Small intestine (tissue), 7 donors: ENCODE data around the gene AJM1. TPM values are rescaled to one million over a fixed set of nuclear protein-coding genes. Genes with fewer than 3 reads are reported as not detected.

Source experiments
- DNase-seq, 2 donors: peaks; one replicate each; pipeline versions ENCODE4 v3.0.0 to v3.0.0-alpha.2; 2013
- FAIRE-seq: peaks from 2 replicates; lab custom pipeline; 2012; peaks lifted over from hg19 to GRCh38; lab: Jason Lieb, UNC
- H3K27ac ChIP-seq, 3 donors: one replicate each; pipeline ENCODE4 v1.5.1; 2013; ENCODE audit warnings: low read length in 2 of 3, mild to moderate bottlenecking in 2 of 3, control low read depth in 1 of 3, inconsistent platforms in 1 of 3, low read depth in 1 of 3, moderate library complexity in 1 of 3
- H3K27me3 ChIP-seq, 3 donors: one replicate each; pipeline ENCODE4 v1.6.1; 2013; ENCODE audit warnings: low read length in 3 of 3, inconsistent platforms in 1 of 3; ENCODE audit not compliant: control insufficient read depth in 3 of 3, insufficient read depth in 3 of 3
- H3K36me3 ChIP-seq, 3 donors: one replicate each; pipeline ENCODE4 v1.6.1; 2013; ENCODE audit warnings: low read length in 3 of 3, inconsistent platforms in 1 of 3, low read depth in 1 of 3, mild to moderate bottlenecking in 1 of 3, moderate library complexity in 1 of 3; ENCODE audit not compliant: control insufficient read depth in 3 of 3, insufficient read depth in 2 of 3
- H3K4me1 ChIP-seq, 3 donors: one replicate each; pipeline ENCODE4 v1.6.1; 2013; ENCODE audit warnings: low read length in 2 of 3, inconsistent platforms in 1 of 3, low read depth in 1 of 3, mild to moderate bottlenecking in 1 of 3, moderate library complexity in 1 of 3; ENCODE audit not compliant: control insufficient read depth in 3 of 3, insufficient read depth in 2 of 3
- H3K4me3 ChIP-seq, 3 donors: one replicate each; pipeline ENCODE4 v1.5.1; 2013; ENCODE audit warnings: low read length in 3 of 3, control low read depth in 1 of 3, inconsistent platforms in 1 of 3, low read depth in 1 of 3, mild to moderate bottlenecking in 1 of 3, moderate library complexity in 1 of 3
- H3K9me3 ChIP-seq, 2 donors: one replicate each; pipeline ENCODE4 v1.6.1; 2013; ENCODE audit warnings: low read depth in 1 of 2, low read length in 1 of 2; ENCODE audit not compliant: control insufficient read depth in 2 of 2, insufficient read depth in 1 of 2
- WGBS, 3 donors: extraction: QIAGEN DNeasy Blood & Tissue Kit; methylation state at CpG; one replicate each; pipeline ENCODE4 v1.1.7; 2013; 5-methylcytosine and 5-hydroxymethylcytosine counted together
- polyA plus RNA-seq, 4 donors: library from polyadenylated mRNA; stranded (reverse) in 3 of 4; unstranded in 1 of 4; fragments of 200-250 nt in 3 of 4; fragments of 120-200 nt in 1 of 4; gene quantifications; one replicate each; pipeline versions ENCODE4 v1.2.1 to v1.2.3, GENCODE V29; 2013
- donor health status: healthy with polysubstance abuse.
- donor health status: control.
- donor health status: control.
- donor health status: Bipolar disorder and iron deficiency.
- donor health status: healthy.

Gene AJM1
- polyA plus RNA-seq, 4 donors: 1.1 to 11.6 (median 2.6) TPM

DNA sequence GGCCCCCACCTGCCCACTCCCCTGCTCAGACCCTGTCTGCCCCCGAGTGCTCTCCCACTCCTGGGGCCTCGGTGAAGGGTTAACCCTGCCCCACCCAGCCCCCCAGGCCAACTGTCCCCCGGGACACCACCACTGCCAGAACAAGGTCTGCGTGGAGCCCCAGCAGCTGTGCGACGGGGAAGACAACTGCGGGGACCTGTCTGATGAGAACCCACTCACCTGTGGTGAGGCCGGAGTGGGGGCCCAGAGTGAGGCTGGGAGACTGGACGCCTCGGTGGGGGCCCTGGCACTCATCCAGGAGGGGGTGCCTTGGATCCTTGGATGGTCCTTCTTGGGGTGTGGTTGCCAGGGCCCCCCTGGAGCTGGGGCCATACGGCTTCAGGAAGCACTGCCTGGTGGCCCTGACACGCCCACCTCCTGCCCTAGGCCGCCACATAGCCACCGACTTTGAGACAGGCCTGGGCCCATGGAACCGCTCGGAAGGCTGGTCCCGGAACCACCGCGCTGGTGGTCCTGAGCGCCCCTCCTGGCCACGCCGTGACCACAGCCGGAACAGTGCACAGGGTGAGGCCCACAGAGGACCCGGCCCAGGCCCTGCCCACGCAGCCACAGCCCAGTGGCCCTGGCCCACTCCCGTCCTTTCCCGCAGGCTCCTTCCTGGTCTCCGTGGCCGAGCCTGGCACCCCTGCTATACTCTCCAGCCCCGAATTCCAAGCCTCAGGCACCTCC, 12.0 kb downstream of the AJM1 start:
- Histone ChIP-seq H3K27ac (peak overlapping the region in 1 of 3 donors; percentile 90), H3K27me3 (no peaks in the 10 kb centered on the region), H3K9me3 (no peaks in the 10 kb centered on the region), H3K4me1 (peaks cover 0 to 86% (median 8%) of the 10 kb centered on the region in 3 donors), H3K4me3 (peak overlapping the region in 1 of 3 donors; percentile 43), H3K36me3 (peaks cover 0 to 97% (median 0%) of the 10 kb centered on the region in 3 donors)
- FAIRE-seq: no peak
- 50 to 63% (median 60%) methylated on average over 26 to 30 of the region's 30 CpGs for WGBS, 3 donors
- peak in 1 of 2 donors; percentile 63 for DNase-seq

- H3K27ac ChIP-seq: peak overlapping the region in 1 of 3 donors; percentile 90
- peaks cover 0 to 92% (median 8%) of the 10 kb centered on the region in 3 donors for H3K4me1 ChIP-seq
- no peak for FAIRE-seq
- WGBS, 3 donors: 71 to 80% (median 73%) methylated on average over 21 to 23 of the region's 23 CpGs
- H3K27me3 ChIP-seq: no peaks in the 10 kb centered on the region
- peak in 1 of 2 donors; percentile 44 for DNase-seq
- peaks cover 0 to 100% (median 0%) of the 10 kb centered on the region in 3 donors for H3K36me3 ChIP-seq
- no peaks in the 10 kb centered on the region for H3K9me3 ChIP-seq
- peak overlapping the region in 1 of 3 donors; percentile 43 for H3K4me3 ChIP-seq
Observed at GRCh38 chr9:136854842-136855460, 12.7 kb downstream of the AJM1 start.

DNA sequence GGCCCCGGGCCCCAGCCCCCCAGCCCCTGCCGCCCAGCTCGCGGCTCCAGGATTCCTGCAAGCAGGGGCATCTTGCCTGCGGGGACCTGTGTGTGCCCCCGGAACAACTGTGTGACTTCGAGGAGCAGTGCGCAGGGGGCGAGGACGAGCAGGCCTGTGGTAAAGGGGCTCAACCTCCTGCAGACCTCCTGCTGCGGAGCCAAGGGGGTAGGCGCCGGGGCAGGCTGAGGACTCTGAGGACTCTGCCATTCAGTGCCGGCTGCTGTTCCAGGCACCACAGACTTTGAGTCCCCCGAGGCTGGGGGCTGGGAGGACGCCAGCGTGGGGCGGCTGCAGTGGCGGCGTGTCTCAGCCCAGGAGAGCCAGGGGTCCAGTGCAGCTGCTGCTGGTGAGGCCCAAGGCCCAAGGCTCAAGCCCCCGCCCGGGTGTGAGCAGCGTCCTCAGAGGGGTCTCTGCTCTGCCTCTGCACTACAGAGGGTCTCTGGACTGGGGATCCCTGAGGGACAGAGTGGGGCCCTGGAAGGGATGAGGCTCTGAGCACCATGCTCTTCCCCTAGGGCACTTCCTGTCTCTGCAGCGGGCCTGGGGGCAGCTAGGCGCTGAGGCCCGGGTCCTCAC, 13.3 kb downstream of the AJM1 start:
- no peaks in the 10 kb centered on the region for H3K9me3 ChIP-seq
- peak overlapping the region in 1 of 3 donors; percentile 90 for H3K27ac ChIP-seq
- peaks cover 0 to 100% (median 0%) of the 10 kb centered on the region in 3 donors for H3K36me3 ChIP-seq
- FAIRE-seq: no peak
- H3K27me3 ChIP-seq: no peaks in the 10 kb centered on the region
- DNase-seq: peak in 1 of 2 donors; percentile 5
- 78 to 80% (median 78%) methylated on average over 25 to 26 of the region's 26 CpGs for WGBS, 3 donors
- peaks cover 0 to 92% (median 6%) of the 10 kb centered on the region in 3 donors for H3K4me1 ChIP-seq
- H3K4me3 ChIP-seq: peak overlapping the region in 1 of 3 donors; percentile 43

DNA sequence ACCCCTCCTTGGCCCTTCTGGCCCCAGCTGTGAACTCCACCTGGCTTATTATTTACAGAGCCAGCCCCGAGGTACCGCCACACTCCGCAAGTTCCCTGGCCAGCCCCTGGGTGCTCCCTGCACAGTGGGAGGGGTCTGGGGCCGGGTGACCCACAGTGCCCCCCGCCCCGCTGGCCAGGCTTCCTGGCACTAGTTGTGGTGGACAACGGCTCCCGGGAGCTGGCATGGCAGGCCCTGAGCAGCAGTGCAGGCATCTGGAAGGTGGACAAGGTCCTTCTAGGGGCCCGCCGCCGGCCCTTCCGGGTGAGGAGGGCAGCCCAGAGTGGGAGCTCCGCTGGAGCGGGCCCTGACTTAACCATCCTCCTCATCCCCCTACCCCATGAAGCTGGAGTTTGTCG, 13.8 kb downstream of the AJM1 start:
- FAIRE-seq (no peak), DNase-seq (peak in 1 of 2 donors; percentile 32)
- H3K36me3 ChIP-seq: peaks cover 0 to 100% (median 3%) of the 10 kb centered on the region in 3 donors

GRCh38 chr9:136856541-136857141, 14.4 kb downstream of the AJM1 start:
- H3K36me3 ChIP-seq: peaks cover 0 to 100% (median 3%) of the 10 kb centered on the region in 3 donors
- H3K9me3 ChIP-seq: no peaks in the 10 kb centered on the region
- H3K27me3 ChIP-seq: no peaks in the 10 kb centered on the region
- peak in 1 of 2 donors; percentile 32 for DNase-seq
- 65 to 76% (median 68%) methylated on average over 14 of the region's 14 CpGs for WGBS, 3 donors
- no peak for FAIRE-seq
- peaks cover 0 to 92% (median 12%) of the 10 kb centered on the region in 3 donors for H3K4me1 ChIP-seq
- peak overlapping the region in 1 of 3 donors; percentile 43 for H3K4me3 ChIP-seq
- H3K27ac ChIP-seq: peak overlapping the region in 1 of 3 donors; percentile 90

More for the DNA sequence above, 13.8 kb downstream of the AJM1 start:
- WGBS, 3 donors: 60 to 67% (median 61%) methylated on average over 15 of the region's 15 CpGs
- H3K4me3 ChIP-seq: peak overlapping the region in 1 of 3 donors; percentile 43
- no peaks in the 10 kb centered on the region for H3K9me3 ChIP-seq
- no peaks in the 10 kb centered on the region for H3K27me3 ChIP-seq
- H3K4me1 ChIP-seq: peaks cover 0 to 92% (median 10%) of the 10 kb centered on the region in 3 donors
- peak overlapping the region in 1 of 3 donors; percentile 90 for H3K27ac ChIP-seq

DNA sequence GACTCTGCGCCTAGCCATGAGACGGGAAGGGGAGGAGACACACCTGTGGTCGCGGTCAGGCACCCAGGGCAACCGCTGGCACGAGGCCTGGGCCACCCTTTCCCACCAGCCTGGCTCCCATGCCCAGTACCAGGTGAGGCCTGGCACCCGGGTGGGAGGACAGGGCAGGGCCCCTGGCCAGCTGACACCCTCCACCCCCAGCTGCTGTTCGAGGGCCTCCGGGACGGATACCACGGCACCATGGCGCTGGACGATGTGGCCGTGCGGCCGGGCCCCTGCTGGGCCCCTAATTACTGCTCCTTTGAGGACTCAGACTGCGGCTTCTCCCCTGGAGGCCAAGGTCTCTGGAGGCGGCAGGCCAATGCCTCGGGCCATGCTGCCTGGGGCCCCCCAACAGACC, 14.9 kb downstream of the AJM1 start:
- no peaks in the 10 kb centered on the region for H3K27me3 ChIP-seq
- no peak for FAIRE-seq
- H3K36me3 ChIP-seq: peaks cover 0 to 100% (median 6%) of the 10 kb centered on the region in 3 donors
- H3K4me3 ChIP-seq: peak overlapping the region in 1 of 3 donors; percentile 43
- peaks cover 0 to 87% (median 12%) of the 10 kb centered on the region in 3 donors for H3K4me1 ChIP-seq
- peak overlapping the region; percentile 90 to 97 (median 96) for H3K27ac ChIP-seq
- WGBS, 3 donors: 66 to 81% (median 68%) methylated on average over 19 of the region's 19 CpGs
- peak in 1 of 2 donors; percentile 50 for DNase-seq
- H3K9me3 ChIP-seq: no peaks in the 10 kb centered on the region

DNA sequence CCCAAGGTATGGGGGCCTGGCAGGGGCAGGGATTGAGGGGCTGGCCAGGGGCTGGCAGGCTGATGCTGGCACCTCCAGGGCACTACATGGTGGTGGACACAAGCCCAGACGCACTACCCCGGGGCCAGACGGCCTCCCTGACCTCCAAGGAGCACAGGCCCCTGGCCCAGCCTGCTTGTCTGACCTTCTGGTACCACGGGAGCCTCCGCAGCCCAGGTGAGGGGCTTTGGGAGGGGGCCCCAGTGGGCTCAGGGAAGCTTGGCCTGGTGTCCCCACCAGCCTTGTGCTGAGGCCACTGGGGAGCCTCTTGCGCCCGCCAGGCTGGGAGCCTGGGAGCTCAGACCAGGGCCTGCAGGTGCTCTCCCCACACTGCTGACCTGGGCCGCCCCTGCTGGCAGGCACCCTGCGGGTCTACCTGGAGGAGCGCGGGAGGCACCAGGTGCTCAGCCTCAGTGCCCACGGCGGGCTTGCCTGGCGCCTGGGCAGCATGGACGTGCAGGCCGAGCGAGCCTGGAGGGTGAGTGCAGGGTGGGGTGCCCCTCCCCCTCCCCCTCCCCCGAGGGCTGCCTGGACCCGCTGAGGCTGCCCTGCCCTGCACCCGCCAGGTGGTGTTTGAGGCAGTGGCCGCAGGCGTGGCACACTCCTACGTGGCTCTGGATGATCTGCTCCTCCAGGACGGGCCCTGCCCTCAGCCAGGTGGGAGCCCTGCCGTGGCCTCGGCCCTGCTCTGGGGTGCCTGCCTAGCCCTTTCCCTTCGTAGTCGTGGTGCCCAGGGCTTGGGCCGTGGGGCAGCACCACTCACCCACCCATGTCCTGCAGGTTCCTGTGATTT, 15.5 kb downstream of the AJM1 start:
- no peaks in the 10 kb centered on the region for H3K9me3 ChIP-seq
- peak; percentile 66 to 79 for DNase-seq
- FAIRE-seq: no peak
- H3K27me3 ChIP-seq: no peaks in the 10 kb centered on the region
- H3K4me3 ChIP-seq: peak overlapping the region in 1 of 3 donors; percentile 43
- 37 to 66% (median 48%) methylated on average over 17 to 29 of the region's 29 CpGs for WGBS, 3 donors
- H3K36me3 ChIP-seq: peaks cover 2 to 100% (median 12%) of the 10 kb centered on the region in 3 donors
- H3K27ac ChIP-seq: peak overlapping the region; percentile 90 to 97 (median 96)
- H3K4me1 ChIP-seq: peaks cover 0 to 81% (median 12%) of the 10 kb centered on the region in 3 donors
